ENCODE results near the gene ODR4.

DNA sequence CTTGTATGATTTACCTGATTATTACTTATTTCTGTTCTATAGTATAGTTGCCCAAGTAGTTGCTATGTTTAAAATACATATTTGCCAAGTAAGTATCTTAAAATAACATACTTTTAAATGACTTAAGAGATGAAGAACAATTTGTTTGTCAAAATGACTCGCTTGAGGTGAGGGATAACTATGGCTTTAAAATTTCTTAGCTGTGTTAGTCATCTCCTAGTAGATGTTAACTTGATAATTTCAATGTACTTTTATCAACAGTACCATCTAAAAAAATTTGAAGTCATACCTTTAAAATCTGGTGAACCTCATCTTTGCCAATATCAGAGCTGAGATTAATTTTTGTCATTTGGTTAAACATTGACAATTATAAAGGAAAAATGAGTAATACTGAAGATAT is 37.7 kb downstream of the ODR4 start:
- TF ChIP-seq, protein P1, sequence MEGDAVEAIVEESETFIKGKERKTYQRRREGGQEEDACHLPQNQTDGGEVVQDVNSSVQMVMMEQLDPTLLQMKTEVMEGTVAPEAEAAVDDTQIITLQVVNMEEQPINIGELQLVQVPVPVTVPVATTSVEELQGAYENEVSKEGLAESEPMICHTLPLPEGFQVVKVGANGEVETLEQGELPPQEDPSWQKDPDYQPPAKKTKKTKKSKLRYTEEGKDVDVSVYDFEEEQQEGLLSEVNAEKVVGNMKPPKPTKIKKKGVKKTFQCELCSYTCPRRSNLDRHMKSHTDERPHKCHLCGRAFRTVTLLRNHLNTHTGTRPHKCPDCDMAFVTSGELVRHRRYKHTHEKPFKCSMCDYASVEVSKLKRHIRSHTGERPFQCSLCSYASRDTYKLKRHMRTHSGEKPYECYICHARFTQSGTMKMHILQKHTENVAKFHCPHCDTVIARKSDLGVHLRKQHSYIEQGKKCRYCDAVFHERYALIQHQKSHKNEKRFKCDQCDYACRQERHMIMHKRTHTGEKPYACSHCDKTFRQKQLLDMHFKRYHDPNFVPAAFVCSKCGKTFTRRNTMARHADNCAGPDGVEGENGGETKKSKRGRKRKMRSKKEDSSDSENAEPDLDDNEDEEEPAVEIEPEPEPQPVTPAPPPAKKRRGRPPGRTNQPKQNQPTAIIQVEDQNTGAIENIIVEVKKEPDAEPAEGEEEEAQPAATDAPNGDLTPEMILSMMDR (IDR thresholded peaks at IDR 0.05), result no peak
- TF ChIP-seq ZFX (IDR thresholded peaks at IDR 0.05; ENCODE audit: borderline replicate concordance), result no peak
